HCEC 1CT (cell line): ENCODE data around the gene SERINC5.

Experiments
- DNase-seq: peaks from one replicate; pipeline ENCODE4 v3.0.0-alpha.2; 2017

SERINC5 gene

GRCh38 chr5:80091792-80092192 lies 164.1 kb downstream of the SERINC5 start:
- DNase-seq: peak; percentile 55

- DNase-seq: no peak
Observed at GRCh38 chr5:80090884-80091166, 165.0 kb downstream of the SERINC5 start.

GRCh38 chr5:80083101-80083890 lies 172.6 kb downstream of the SERINC5 start:
- DNase-seq: peak; percentile 82

GRCh38 chr5:80082731-80083100 lies 173.1 kb downstream of the SERINC5 start:
- peak; percentile 47 for DNase-seq

- DNase-seq: no peak
Observed at GRCh38 chr5:80082281-80082680, 173.6 kb downstream of the SERINC5 start.

- DNase-seq: no peak
Observed at GRCh38 chr5:80078921-80079320, 176.9 kb downstream of the SERINC5 start.

GRCh38 chr5:80077051-80077714 lies 178.7 kb downstream of the SERINC5 start:
- no peak for DNase-seq

GRCh38 chr5:80076131-80077050 lies 179.5 kb downstream of the SERINC5 start:
- DNase-seq: no peak

- peak; percentile 19 for DNase-seq
Observed at GRCh38 chr5:80072103-80073073, 183.5 kb downstream of the SERINC5 start.

GRCh38 chr5:80071510-80072021 lies 184.3 kb downstream of the SERINC5 start:
- no peak for DNase-seq

- peak; percentile 4 for DNase-seq
Observed at GRCh38 chr5:80070338-80071056, 185.4 kb downstream of the SERINC5 start.

- DNase-seq: no peak
Observed at GRCh38 chr5:80069918-80070318, 185.9 kb downstream of the SERINC5 start.

GRCh38 chr5:80069251-80069800 lies 186.5 kb downstream of the SERINC5 start:
- no peak for DNase-seq

- no peak for DNase-seq
Observed at GRCh38 chr5:80068775-80069174, 187.1 kb downstream of the SERINC5 start.

GRCh38 chr5:80068246-80068636 lies 187.6 kb downstream of the SERINC5 start:
- DNase-seq: no peak

GRCh38 chr5:80067531-80068245 lies 188.2 kb downstream of the SERINC5 start:
- no peak for DNase-seq

- DNase-seq: no peak
Observed at GRCh38 chr5:80067016-80067415, 188.8 kb downstream of the SERINC5 start.

- DNase-seq: no peak
Observed at GRCh38 chr5:80064124-80064523, 191.7 kb downstream of the SERINC5 start.
